T-helper 9 cell (primary cell): ENCODE data around the gene SYTL2.

Source experiments
- DNase-seq: peaks from one replicate; pipeline ENCODE4 v3.0.0-alpha.2; 2020

The SYTL2 gene

GRCh38 chr11:85726381-85726780 lies 84.6 kb downstream of the SYTL2 start:
- DNase-seq, result no peak

GRCh38 chr11:85725510-85726258 lies 85.3 kb downstream of the SYTL2 start:
- no peak for DNase-seq

- DNase-seq, result no peak
Measured at GRCh38 chr11:85724748-85725465, 86.0 kb downstream of the SYTL2 start.

- DNase-seq, result no peak
Measured at GRCh38 chr11:85723088-85723487, 87.9 kb downstream of the SYTL2 start.

DNA sequence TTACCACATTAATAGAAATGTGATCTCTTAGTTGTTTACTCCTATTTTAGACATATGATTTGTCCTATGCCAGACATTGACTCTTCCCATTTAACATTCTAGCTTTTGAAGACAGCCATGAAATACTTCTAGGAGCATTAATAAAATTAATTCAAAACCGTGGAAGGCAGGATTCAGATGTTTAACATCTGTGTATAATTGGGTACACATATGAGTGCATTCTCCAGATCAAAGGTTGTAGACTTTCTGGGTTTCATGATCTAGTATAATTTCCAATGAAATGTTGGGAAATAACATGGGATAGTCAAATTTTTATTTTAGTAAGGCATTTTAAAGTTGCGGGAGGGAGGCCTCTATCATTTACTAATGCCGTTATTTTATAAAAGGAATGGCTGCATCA lies 89.8 kb downstream of the SYTL2 start:
- DNase-seq, result no peak

- no peak for DNase-seq
Measured at GRCh38 chr11:85718991-85719807, 91.7 kb downstream of the SYTL2 start.

GRCh38 chr11:85718126-85718943 lies 92.6 kb downstream of the SYTL2 start:
- DNase-seq, result no peak

DNA sequence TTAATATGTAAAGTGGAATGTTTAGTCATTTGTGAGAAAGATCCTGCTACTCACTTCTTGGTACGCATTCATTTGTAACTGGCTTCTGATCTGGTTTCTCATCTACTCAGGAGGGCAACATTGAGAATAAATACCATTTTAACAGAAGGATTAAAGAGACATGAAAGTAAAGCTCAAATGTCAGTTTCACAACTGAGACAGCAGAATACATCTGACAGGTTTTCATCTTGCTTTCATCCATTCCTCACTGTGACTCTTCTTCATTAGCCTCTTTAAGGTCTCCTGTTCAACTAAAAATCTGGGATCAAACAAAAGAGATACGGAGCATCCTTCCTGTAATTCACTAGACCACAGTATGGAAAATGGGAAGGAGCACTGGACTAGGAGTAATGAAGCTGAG lies 93.5 kb downstream of the SYTL2 start:
- no peak for DNase-seq

DNA sequence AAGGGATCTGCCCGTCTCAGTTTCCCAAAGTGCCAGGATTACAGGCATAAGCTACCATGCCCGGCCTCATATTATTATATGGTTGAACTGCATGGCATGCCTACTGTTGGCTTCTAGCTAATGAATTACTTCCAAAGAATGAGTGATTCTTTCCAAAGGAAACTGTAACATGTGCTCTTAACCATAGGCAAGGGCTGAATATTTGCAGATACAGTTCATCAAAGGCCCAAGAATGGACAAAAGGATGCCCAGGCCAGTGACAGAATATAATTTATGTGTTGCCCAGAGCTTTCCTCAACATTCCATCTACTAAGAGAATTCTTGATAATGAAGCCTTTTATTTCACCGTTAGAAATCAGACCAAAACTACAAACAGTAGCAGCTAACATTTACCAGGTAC lies 98.0 kb downstream of the SYTL2 start:
- DNase-seq, result no peak

DNA sequence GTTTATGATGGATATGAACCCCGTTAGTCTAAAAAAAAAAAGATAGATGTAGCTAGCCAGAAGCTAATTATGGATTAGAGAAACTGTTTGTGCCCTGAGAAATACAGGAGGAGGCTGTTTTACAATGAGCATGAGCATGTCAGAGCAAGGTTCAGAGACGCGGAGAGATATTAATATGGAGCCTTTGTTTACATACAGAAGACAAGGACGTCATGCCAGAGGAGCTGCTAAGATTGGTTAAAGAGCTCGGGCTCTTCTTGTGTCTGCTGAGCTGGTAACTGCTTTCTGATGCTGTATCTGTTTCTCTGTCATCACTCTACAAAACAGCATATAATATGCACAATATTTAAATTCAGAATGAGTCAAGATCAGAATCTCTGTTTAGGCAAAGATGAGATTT lies 100.0 kb downstream of the SYTL2 start:
- DNase-seq, result no peak

GRCh38 chr11:85709941-85710702 lies 100.8 kb downstream of the SYTL2 start:
- no peak for DNase-seq

DNA sequence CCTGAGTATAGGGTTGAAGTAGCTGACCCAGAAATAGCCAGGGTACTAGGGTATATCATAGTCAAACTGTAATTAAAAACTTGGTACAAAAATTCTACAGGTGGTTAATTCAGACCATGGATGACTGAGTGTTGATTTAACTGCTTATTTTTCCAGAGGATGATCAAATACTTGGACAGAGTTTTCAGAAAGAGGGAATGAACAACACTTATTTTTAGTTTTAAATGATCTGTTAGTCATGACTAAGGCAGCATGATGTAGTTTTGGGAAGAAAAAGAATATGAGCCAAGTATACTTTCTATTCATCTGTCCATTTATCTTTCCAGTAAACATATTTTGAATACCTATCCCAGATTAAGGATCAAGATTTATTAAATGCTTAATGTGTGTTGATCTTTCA lies 105.1 kb downstream of the SYTL2 start:
- DNase-seq, result no peak

DNA sequence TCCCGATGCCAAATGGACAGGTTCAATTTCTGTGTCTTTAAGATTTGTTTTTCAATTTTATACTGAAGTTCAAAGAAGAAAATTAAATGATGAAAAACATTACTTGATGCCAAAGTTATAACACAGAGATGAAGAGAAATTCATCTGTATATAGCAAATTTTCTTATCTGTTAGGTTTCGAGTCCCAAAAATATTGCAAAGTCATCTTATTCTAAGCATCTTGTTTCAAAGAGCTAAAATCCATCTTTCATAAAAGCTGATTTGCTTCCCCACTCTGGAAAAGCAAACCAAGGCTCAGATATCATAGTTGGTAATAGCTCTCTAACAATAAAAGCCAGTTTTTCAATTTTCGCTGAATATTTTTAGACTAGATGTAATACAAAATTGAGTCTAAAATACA lies 106.0 kb downstream of the SYTL2 start:
- DNase-seq, result no peak

DNA sequence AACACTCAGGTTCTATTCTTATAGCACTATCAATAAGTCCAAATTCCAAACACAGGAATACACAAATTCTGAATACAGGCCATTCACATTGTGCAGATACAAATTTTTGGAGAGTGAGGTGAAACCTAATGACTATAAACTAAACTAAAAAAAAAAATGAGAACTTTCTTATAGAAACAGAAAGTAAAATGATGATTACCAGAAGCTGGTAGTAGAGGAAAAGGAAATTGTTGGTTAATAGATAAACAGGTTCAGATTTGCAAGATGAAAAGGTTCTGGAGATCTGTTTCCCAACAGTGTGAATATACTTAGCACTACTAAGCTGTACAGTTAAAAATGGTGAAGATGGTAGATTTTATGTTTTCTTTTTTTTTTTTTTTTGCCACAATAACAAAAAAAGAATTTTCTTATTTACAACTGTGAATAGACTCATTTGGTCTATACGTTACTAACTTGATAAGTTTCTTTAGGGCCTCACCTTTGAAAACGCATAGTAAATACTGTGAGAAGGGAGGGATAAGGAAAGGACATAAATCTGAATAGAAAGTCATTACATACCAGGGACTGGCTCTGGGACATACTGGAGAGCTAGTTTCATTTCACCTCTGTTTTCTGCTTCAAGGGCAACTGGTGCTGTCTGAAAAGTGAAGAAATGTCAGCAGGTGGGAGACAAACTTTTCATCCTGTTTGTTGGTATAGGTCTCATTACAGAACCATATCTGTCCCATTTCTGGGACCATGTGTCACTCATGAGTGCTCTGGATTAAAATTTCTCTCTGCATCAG lies 110.8 kb downstream of the SYTL2 start:
- DNase-seq, result no peak

DNA sequence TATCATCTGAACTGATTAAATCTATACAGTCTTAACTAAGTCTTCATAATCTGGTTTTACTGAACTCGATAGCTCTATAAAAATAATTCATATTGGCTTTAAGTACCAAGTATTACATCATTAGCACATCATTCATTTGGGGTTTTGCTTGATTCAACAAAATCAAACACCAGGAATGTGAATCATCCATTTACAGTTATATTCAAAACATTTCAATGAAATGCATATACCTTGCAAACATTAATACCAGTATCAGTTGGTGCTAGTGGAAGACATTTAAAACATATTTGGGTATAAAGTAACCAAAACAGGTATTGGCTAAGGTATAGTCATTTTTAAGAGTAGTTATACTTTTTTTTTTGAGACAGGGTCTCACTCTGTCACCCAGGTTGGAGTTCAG lies 112.7 kb downstream of the SYTL2 start:
- DNase-seq, result no peak

DNA sequence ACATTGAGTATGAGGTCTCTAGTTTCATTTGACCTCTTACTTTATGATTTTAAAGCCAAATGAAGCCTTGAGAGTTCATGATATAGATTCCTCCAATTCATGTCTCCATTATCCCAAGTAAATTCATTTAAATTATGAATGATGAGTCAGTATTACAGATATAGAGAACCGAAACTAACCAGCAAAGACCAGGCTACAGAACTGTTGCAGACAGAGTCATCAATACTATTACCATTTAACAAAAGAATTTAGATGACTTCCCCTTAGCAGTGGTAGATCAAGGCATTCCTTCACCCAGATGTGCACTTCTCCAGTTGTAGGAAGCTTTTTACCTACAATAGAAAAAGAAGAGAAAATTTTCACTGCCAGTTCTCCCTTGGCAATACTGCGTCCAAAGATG lies 113.2 kb downstream of the SYTL2 start:
- no peak for DNase-seq

GRCh38 chr11:85695546-85695945 lies 115.4 kb downstream of the SYTL2 start:
- no peak for DNase-seq

GRCh38 chr11:85694385-85694980 lies 116.5 kb downstream of the SYTL2 start:
- DNase-seq, result no peak

- DNase-seq, result no peak
Measured at GRCh38 chr11:85685820-85686459, 125.0 kb downstream of the SYTL2 start, which contains the start of gene CCDC89. CCDC89 (minus strand) TSS chr11:85686195; CDS start chr11:85686130, 65 bp downstream.
